MCF 10A (cell line): Measurements from ENCODE around the gene ARPC1B. TPM values are rescaled to one million over a fixed set of nuclear protein-coding genes. Genes with fewer than 3 reads are reported as not detected.

Experiments used
- BruUV-seq: library from RNA; stranded (reverse); fragments of 400-500 nt; replicated peaks from 2 replicates; lab custom pipeline; 2021; lab: Mats Ljungman, UMichigan
- CTCF ChIA-PET: fragments of 300-600 bp; sonication (Branson Sonifier 250); formaldehyde crosslinking; extraction: SDS; loops from one replicate; lab custom pipeline; 2021; ENCODE audit warnings: antibody characterized with exemption, inconsistent platforms; lab: Yijun Ruan, JAX
- POLR2A ChIA-PET: fragments of 300-600, 350-650 bp; sonication (Branson Sonifier 250); formaldehyde crosslinking; extraction: SDS; loops from one replicate; lab custom pipeline; 2020; ENCODE audit warnings: antibody characterized with exemption, inconsistent platforms; lab: Yijun Ruan, JAX
- DNase-seq: peaks from one replicate; pipeline ENCODE4 v3.0.0-alpha.2; 2018; ENCODE audit not compliant: unreplicated experiment
- H3K27ac Mint-ChIP-seq: one replicate; pipeline ENCODE4 v1.8.0; 2022; ENCODE audit warnings: mild to moderate bottlenecking, low read depth, mixed read lengths; ENCODE audit not compliant: unreplicated experiment
- H3K27me3 Mint-ChIP-seq: one replicate; pipeline ENCODE4 v1.8.0; 2022; ENCODE audit warnings: mixed read lengths; ENCODE audit not compliant: insufficient read depth, unreplicated experiment
- H3K36me3 Mint-ChIP-seq: one replicate; pipeline ENCODE4 v1.8.0; 2022; ENCODE audit warnings: mild to moderate bottlenecking, moderate library complexity, mixed read lengths; ENCODE audit not compliant: insufficient read depth, unreplicated experiment
- H3K4me1 Mint-ChIP-seq: one replicate; pipeline ENCODE4 v1.8.0; 2022; ENCODE audit warnings: mixed read lengths; ENCODE audit not compliant: insufficient read depth, unreplicated experiment
- H3K4me3 Mint-ChIP-seq: one replicate; pipeline ENCODE4 v1.8.0; 2022; ENCODE audit warnings: mild to moderate bottlenecking, moderate library complexity, mixed read lengths; ENCODE audit not compliant: unreplicated experiment
- H3K9me3 Mint-ChIP-seq: one replicate; pipeline ENCODE4 v1.8.0; 2022; ENCODE audit warnings: mixed read lengths; ENCODE audit not compliant: unreplicated experiment
- intact Hi-C: fragments of 100-400 bp; cut with micrococcal nuclease; formaldehyde crosslinking; loops from 2 replicates; pipeline ENCODE4 v1.14.1; 2022
- total RNA-seq: library from RNA; stranded (reverse); gene quantifications from 2 replicates; pipeline ENCODE4 v1.2.3, GENCODE V29; 2022
- TF ChIP-seq, protein P1 (sequence below): fragments of 200-600 bp; IDR thresholded peaks from one replicate; pipeline ENCODE4 v1.8.0; 2022; ENCODE audit warnings: antibody characterized with exemption, mild to moderate bottlenecking; ENCODE audit not compliant: unreplicated experiment

The ARPC1B gene
- total RNA-seq, 1 experiment from 2014 or later = 174 TPM

DNA sequence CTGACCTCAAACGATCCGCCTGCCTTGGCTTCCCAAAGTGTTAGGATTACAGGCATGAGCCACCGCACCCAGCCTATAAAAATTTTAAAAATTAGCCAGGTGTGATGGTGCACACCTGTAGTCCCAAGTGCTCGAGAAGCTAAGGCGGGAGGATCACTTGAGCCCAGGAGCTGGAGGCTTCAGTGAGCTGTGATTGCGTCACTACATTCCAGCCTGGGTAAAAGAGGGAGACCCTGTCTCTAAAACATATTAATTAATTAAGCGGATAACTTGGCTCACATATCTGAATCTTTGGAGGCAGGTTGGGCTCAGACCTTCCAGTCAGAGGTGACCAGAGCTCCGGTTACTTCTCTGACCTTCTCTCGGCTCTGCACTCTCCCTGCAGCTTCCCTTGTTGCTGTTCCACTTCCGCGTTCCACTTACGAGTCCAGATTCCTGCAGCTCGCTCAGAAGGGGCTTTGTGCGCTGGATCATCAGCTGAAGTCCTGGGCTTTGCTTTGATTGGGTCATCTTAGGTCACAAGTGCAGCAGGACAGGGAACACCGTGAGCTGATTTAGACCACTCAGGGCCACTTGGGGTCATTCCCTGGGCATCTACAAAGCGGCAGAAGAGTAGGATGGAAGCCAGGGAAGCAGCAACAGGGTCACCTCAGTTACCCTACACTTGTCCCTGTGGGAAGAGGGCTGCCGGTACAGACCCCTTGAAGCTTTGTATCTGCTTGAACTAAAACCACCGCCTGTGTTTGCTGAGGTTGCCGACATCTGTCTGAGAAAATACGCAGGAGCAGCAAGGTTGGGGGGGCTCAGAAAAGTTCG lies 2.0 kb upstream of the ARPC1B start:
- H3K9me3 Mint-ChIP-seq = no peaks in the 10 kb centered on the region
- no peak for DNase-seq
- no TSS peak for BruUV-seq
- no peaks in the 10 kb centered on the region for H3K27me3 Mint-ChIP-seq
- H3K27ac Mint-ChIP-seq = no peak overlapping the region
- peak overlapping the region; percentile 70 for H3K4me3 Mint-ChIP-seq
- H3K4me1 Mint-ChIP-seq = peaks cover 5% of the 10 kb centered on the region
- TF ChIP-seq, protein P1, sequence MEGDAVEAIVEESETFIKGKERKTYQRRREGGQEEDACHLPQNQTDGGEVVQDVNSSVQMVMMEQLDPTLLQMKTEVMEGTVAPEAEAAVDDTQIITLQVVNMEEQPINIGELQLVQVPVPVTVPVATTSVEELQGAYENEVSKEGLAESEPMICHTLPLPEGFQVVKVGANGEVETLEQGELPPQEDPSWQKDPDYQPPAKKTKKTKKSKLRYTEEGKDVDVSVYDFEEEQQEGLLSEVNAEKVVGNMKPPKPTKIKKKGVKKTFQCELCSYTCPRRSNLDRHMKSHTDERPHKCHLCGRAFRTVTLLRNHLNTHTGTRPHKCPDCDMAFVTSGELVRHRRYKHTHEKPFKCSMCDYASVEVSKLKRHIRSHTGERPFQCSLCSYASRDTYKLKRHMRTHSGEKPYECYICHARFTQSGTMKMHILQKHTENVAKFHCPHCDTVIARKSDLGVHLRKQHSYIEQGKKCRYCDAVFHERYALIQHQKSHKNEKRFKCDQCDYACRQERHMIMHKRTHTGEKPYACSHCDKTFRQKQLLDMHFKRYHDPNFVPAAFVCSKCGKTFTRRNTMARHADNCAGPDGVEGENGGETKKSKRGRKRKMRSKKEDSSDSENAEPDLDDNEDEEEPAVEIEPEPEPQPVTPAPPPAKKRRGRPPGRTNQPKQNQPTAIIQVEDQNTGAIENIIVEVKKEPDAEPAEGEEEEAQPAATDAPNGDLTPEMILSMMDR = no peak
- intact Hi-C loops = no loop called here
- peaks cover 19% of the 10 kb centered on the region for H3K36me3 Mint-ChIP-seq
- ChIA-PET CTCF (interaction anchor here (0.6 to 0.9 kb wide), 6 partner anchors 13 to 534 kb away, joined by 3 read pairs; no protein-coding TSS in a partner anchor), POLR2A (interaction anchor here (0.7 to 2.2 kb wide), 4 partner anchors 36 to 127 kb away, joined by 3 to 18 read pairs (median 4); partner anchors contain the start of genes BUD31 and PDAP1)

DNA sequence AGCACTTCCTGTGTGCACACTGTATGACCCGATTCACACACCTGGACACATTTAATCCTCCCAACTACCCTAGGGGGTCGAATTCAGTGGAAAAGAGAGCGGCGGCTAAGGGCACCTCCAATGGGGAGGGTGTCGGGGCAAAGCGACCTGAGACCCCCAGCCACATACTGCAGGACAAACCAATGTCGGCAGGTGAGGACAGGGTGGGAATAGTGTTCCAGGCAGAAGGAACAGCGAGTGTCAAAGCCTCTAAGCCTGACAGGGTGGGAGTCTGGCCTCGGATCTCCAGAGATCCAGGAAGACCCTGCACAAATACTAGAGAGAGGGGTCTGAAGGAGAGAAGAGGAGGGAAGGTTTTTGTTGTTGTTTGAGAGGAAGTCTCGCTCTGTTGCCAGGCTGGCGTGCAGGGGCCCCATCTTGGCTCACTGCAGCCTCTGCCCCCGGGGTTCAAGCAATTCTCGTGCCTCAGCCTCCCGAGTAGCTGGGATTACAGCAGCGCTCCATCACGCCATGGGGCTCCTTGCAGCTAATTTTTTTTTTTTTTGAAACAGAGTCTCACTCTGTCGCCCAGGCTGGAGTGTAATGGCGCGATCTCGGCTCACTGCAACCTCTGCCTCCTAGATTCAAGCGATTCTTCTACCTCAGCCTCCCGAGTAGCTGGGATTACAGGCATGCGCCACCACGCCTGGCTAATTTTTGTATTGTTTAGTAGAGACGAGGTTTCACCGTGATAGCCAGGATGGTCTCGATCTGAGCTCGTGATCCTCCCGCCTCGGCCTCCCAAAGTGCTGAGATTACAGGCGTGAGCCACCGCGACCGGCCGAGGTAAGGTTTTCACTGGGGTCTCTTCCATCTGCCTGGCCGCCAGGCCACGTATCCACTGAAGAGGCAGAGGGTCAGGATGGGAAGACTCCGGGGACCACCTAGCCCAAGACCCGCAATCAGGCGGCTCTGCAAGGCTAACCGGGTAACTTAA lies 1.2 kb upstream of the ARPC1B start:
- H3K27me3 Mint-ChIP-seq = no peaks in the 10 kb centered on the region
- ChIA-PET CTCF (interaction anchor here (0.5 to 1.3 kb wide), 5 partner anchors 8 to 535 kb away, joined by 3 to 5 read pairs (median 3); no protein-coding TSS in a partner anchor), POLR2A (interaction anchor here (0.6 to 2.2 kb wide), 6 partner anchors 12 to 43 kb away, joined by 3 to 18 read pairs (median 3); partner anchors contain the start of genes BUD31 and PDAP1)
- no TSS peak for BruUV-seq
- H3K4me3 Mint-ChIP-seq = peak overlapping the region; percentile 70
- peaks cover 26% of the 10 kb centered on the region for H3K36me3 Mint-ChIP-seq
- H3K27ac Mint-ChIP-seq = no peak overlapping the region
- peaks cover 5% of the 10 kb centered on the region for H3K4me1 Mint-ChIP-seq
- TF ChIP-seq, protein P1 = no peak
- intact Hi-C loops = no loop called here
- H3K9me3 Mint-ChIP-seq = no peaks in the 10 kb centered on the region
- DNase-seq = no peak

DNA sequence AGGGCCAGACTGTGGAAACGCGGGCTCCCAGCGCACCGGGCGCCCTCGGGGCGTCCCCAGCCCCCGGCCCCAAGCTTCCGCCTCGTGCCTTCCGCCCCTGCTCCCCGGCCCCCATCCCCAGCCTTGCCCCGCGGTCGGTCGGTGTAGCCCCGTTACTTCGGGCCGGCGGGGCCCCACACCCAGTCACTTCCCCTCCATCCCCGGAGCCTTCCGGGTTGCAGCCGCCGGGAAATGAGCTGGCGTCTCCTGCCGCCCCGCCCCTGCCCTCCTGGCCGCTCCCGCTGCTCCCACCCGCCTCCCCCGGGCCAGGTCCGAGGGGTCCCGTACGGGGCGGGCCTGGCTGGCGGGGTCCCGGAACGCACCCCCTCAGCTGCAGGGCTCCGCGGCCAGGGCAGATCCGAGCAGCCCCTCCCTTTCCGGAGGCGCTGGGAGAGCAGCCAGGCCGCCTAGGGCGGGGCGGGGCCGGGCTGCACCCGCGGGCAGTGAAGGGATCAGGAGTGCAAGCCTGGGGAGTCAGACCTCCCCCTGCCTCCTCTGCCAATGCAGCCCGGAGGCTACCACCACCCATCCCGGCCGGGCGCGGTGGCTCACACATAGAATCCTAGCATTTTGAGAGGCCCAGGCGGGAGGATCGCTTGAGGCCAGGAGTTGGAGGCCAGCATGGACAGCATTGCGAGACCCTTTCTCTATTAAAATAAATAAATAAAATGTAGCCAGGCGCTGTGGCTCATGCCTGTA lies 709 bp downstream of the ARPC1B start:
- POLR2A ChIA-PET = interaction anchor here (0.6 to 3.8 kb wide), 6 partner anchors 26 to 184 kb away, joined by 3 to 46 read pairs (median 3); partner anchors contain the start of genes BUD31 and PDAP1

More for the DNA sequence above, 709 bp downstream of the ARPC1B start:
- Mint-ChIP-seq H3K4me1 (peaks cover 14% of the 10 kb centered on the region), H3K9me3 (no peaks in the 10 kb centered on the region), H3K36me3 (peaks cover 31% of the 10 kb centered on the region), H3K27ac (peak overlapping the region; percentile 39), H3K27me3 (no peaks in the 10 kb centered on the region), H3K4me3 (peak overlapping the region; percentile 70)
- CTCF ChIA-PET = interaction anchor here (0.6 to 1.0 kb wide), 3 partner anchors 28 to 36 kb away, joined by 3 to 4 read pairs (median 3); no protein-coding TSS in a partner anchor
- BruUV-seq = no TSS peak
- TF ChIP-seq, protein P1 = no peak
- DNase-seq = peak; percentile 88
- intact Hi-C loops = no loop called here
